Measurements from ENCODE around the gene DEFB125.

DNA sequence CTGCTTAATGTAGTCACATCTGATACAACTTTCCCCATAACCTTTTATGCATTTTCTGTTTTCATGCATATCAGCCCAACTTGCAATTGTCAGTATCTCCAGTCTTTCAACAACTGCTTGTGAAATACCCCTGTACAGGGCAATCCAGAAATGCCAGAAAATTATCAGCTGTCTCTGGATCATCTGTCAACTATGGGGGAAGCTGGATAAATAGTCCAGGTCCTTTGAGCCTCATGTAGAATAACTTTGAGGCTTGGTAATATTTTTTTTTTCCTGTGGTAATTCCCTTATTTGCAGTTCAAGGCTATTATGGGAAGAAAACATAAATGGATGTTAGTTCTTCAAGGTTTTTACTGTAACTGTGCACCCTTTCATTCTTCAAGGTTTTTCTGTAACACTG is 6.2 kb downstream of the DEFB125 start:
- TF ChIP-seq, protein P1, sequence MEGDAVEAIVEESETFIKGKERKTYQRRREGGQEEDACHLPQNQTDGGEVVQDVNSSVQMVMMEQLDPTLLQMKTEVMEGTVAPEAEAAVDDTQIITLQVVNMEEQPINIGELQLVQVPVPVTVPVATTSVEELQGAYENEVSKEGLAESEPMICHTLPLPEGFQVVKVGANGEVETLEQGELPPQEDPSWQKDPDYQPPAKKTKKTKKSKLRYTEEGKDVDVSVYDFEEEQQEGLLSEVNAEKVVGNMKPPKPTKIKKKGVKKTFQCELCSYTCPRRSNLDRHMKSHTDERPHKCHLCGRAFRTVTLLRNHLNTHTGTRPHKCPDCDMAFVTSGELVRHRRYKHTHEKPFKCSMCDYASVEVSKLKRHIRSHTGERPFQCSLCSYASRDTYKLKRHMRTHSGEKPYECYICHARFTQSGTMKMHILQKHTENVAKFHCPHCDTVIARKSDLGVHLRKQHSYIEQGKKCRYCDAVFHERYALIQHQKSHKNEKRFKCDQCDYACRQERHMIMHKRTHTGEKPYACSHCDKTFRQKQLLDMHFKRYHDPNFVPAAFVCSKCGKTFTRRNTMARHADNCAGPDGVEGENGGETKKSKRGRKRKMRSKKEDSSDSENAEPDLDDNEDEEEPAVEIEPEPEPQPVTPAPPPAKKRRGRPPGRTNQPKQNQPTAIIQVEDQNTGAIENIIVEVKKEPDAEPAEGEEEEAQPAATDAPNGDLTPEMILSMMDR (optimal IDR thresholded peaks at IDR 0.05 in 1 of 3, IDR thresholded peaks at IDR 0.05 in 1 of 3, conservative IDR thresholded peaks at IDR 0.05 in 1 of 3; ENCODE audit: extremely low read depth in 1 of 3, insufficient read depth in 2 of 3, low read length in 3 of 3) = no peak
- no peak for TF ChIP-seq EZH2 (IDR thresholded peaks at IDR 0.05; ENCODE audit: low read length)
